HG03354 (cell line): ENCODE results near the gene VOPP1.

Experiments used
- ATAC-seq: cut with Tn5 transposase; IDR thresholded peaks from one replicate; pipeline ENCODE4 v1.9.1; 2021; ENCODE audit warnings: mild to moderate bottlenecking; ENCODE audit not compliant: unreplicated experiment, poor library complexity, severe bottlenecking

Gene VOPP1

GRCh38 chr7:55498142-55498541, 74.2 kb downstream of the VOPP1 start:
- no peak for ATAC-seq

GRCh38 chr7:55497521-55497920, 74.8 kb downstream of the VOPP1 start:
- ATAC-seq = no peak

GRCh38 chr7:55496906-55497305, 75.4 kb downstream of the VOPP1 start:
- no peak for ATAC-seq

- ATAC-seq = no peak
Observed at GRCh38 chr7:55494951-55495350, 77.4 kb downstream of the VOPP1 start.

GRCh38 chr7:55493408-55493807, 78.9 kb downstream of the VOPP1 start:
- no peak for ATAC-seq

GRCh38 chr7:55491346-55491745, 81.0 kb downstream of the VOPP1 start:
- ATAC-seq = no peak

GRCh38 chr7:55490099-55490498, 82.2 kb downstream of the VOPP1 start:
- ATAC-seq = no peak

GRCh38 chr7:55489552-55489951, 82.8 kb downstream of the VOPP1 start:
- ATAC-seq = no peak

- ATAC-seq = no peak
Observed at GRCh38 chr7:55488804-55489340, 83.4 kb downstream of the VOPP1 start.

- ATAC-seq = no peak
Observed at GRCh38 chr7:55488216-55488615, 84.1 kb downstream of the VOPP1 start.

- ATAC-seq = no peak
Observed at GRCh38 chr7:55486991-55487390, 85.3 kb downstream of the VOPP1 start.

- ATAC-seq = no peak
Observed at GRCh38 chr7:55486192-55486590, 86.1 kb downstream of the VOPP1 start.

GRCh38 chr7:55485501-55486191, 86.7 kb downstream of the VOPP1 start:
- no peak for ATAC-seq

- ATAC-seq = no peak
Observed at GRCh38 chr7:55484834-55485233, 87.5 kb downstream of the VOPP1 start.

- ATAC-seq = no peak
Observed at GRCh38 chr7:55484241-55484640, 88.1 kb downstream of the VOPP1 start.

- no peak for ATAC-seq
Observed at GRCh38 chr7:55483046-55483445, 89.3 kb downstream of the VOPP1 start.

GRCh38 chr7:55481155-55481554, 91.1 kb downstream of the VOPP1 start:
- no peak for ATAC-seq

- ATAC-seq = no peak
Observed at GRCh38 chr7:55478700-55479099, 93.6 kb downstream of the VOPP1 start.

- ATAC-seq = no peak
Observed at GRCh38 chr7:55477781-55478374, 94.4 kb downstream of the VOPP1 start.

- ATAC-seq = no peak
Observed at GRCh38 chr7:55476852-55477780, 95.2 kb downstream of the VOPP1 start.
